Activated T-cell treated with anti-CD3 and anti-CD28 coated beads, Interleukin-2, amount 50 U/mL, for 72 hours (primary cell): ENCODE measurements around the gene DUSP9. TPM values are rescaled to one million over a fixed set of nuclear protein-coding genes. Genes with fewer than 3 reads are reported as not detected.
"Not testable (repeated sequence)": the region's sequence is repeated elsewhere in the genome, so short reads cannot be mapped to it uniquely, and the experiment has no call there.

Experiments
- ATAC-seq, 2 donors: fragments of 150-1000 bp; cut with Tn5 transposase; replicated peaks in 1 of 2; 2 replicates each; pipeline ENCODE4 v1.10.0; 2021; ENCODE audit warnings: moderate library complexity in 2 of 2, mild to moderate bottlenecking in 1 of 2
- DNase-seq, 2 donors: peaks; one replicate each; pipeline ENCODE4 v3.0.0; 2021 to 2022; ENCODE audit warnings: mixed read lengths in 1 of 2
- H3K27ac Mint-ChIP-seq: one replicate; pipeline ENCODE4 v1.8.0; 2022; ENCODE audit warnings: mild to moderate bottlenecking, moderate library complexity, mixed read lengths
- H3K27me3 Mint-ChIP-seq: one replicate; pipeline ENCODE4 v1.8.0; 2022; ENCODE audit warnings: low read depth, mixed read lengths
- H3K36me3 Mint-ChIP-seq, 2 donors: one replicate each; pipeline ENCODE4 v1.8.0; 2022; ENCODE audit warnings: mixed read lengths in 2 of 2, mild to moderate bottlenecking in 1 of 2; ENCODE audit not compliant: insufficient read depth in 2 of 2
- H3K4me1 Mint-ChIP-seq: one replicate; pipeline ENCODE4 v1.8.0; 2022; ENCODE audit warnings: low read depth, mixed read lengths
- H3K4me3 Mint-ChIP-seq, 2 donors: one replicate each; pipeline ENCODE4 v1.8.0; 2022; ENCODE audit warnings: mild to moderate bottlenecking in 2 of 2, mixed read lengths in 2 of 2, moderate library complexity in 2 of 2
- H3K9me3 Mint-ChIP-seq, 2 donors: one replicate each; pipeline ENCODE4 v1.8.0; 2022; ENCODE audit warnings: mixed read lengths in 2 of 2
- total RNA-seq, 2 donors: library from RNA; stranded (reverse); gene quantifications; one replicate each; pipeline ENCODE4 v1.2.3, GENCODE V29; 2022

DUSP9 gene
- total RNA-seq, 2 donors from 2014 or later = not detected

GRCh38 chrX:153686711-153687110 is 39.7 kb downstream of the DUSP9 start:
- H3K27ac Mint-ChIP-seq = no peak overlapping the region
- peaks cover 19% of the 10 kb centered on the region for H3K27me3 Mint-ChIP-seq
- DNase-seq (no peak), ATAC-seq (no peak)
- H3K4me1 Mint-ChIP-seq = no peaks in the 10 kb centered on the region
- H3K36me3 Mint-ChIP-seq = no peaks in the 10 kb centered on the region
- H3K9me3 Mint-ChIP-seq = no peaks in the 10 kb centered on the region
- peak overlapping the region in 1 of 2 donors; percentile 27 for H3K4me3 Mint-ChIP-seq

- no peak within 1 kb of the TSS for H3K27ac Mint-ChIP-seq
- peak; percentile 33 to 39 for DNase-seq
- H3K36me3 Mint-ChIP-seq = no peaks in the 10 kb centered on the region
- peak within 1 kb of the TSS; percentile 80 to 84 for H3K4me3 Mint-ChIP-seq
- ATAC-seq = peak; percentile 49 to 50
- peaks cover 19% of the 10 kb centered on the region for H3K27me3 Mint-ChIP-seq
- no peaks in the 10 kb centered on the region for H3K9me3 Mint-ChIP-seq
- H3K4me1 Mint-ChIP-seq = no peaks in the 10 kb centered on the region
These were observed 40.4 kb downstream of the DUSP9 start, which contains the start of gene SLC6A8 for GRCh38 chrX:153687121-153688039. TSS of gene SLC6A8 (plus strand) at chrX:153687926. CDS start at chrX:153688575, 649 bp downstream.

- Mint-ChIP-seq H3K36me3 (no peaks in the 10 kb centered on the region), H3K4me1 (no peaks in the 10 kb centered on the region), H3K27me3 (peaks cover 19% of the 10 kb centered on the region), H3K9me3 (no peaks in the 10 kb centered on the region), H3K4me3 (no peak overlapping the region), H3K27ac (no peak overlapping the region)
- ATAC-seq = peak; percentile 27 to 34
- DNase-seq = no peak
These were observed 41.1 kb downstream of the DUSP9 start for GRCh38 chrX:153688071-153688470.

GRCh38 chrX:153688506-153688905 is 41.5 kb downstream of the DUSP9 start:
- H3K27ac Mint-ChIP-seq = no peak overlapping the region
- ATAC-seq = peak in 1 of 2 donors; percentile 6
- H3K4me1 Mint-ChIP-seq = no peaks in the 10 kb centered on the region
- no peaks in the 10 kb centered on the region for H3K9me3 Mint-ChIP-seq
- no peak for DNase-seq
- H3K36me3 Mint-ChIP-seq = no peaks in the 10 kb centered on the region
- no peak overlapping the region for H3K4me3 Mint-ChIP-seq
- H3K27me3 Mint-ChIP-seq = peaks cover 19% of the 10 kb centered on the region

GRCh38 chrX:153688911-153689590 is 42.0 kb downstream of the DUSP9 start:
- ATAC-seq (no peak), DNase-seq (no peak)
- no peaks in the 10 kb centered on the region for H3K36me3 Mint-ChIP-seq
- no peaks in the 10 kb centered on the region for H3K4me1 Mint-ChIP-seq
- H3K27me3 Mint-ChIP-seq = peaks cover 19% of the 10 kb centered on the region
- H3K4me3 Mint-ChIP-seq = no peak overlapping the region
- H3K9me3 Mint-ChIP-seq = no peaks in the 10 kb centered on the region
- H3K27ac Mint-ChIP-seq = no peak overlapping the region

- no peak for ATAC-seq
- Mint-ChIP-seq H3K27me3 (peaks cover 19% of the 10 kb centered on the region), H3K36me3 (no peaks in the 10 kb centered on the region), H3K4me1 (no peaks in the 10 kb centered on the region), H3K4me3 (peak overlapping the region in 1 of 2 donors; percentile 12), H3K27ac (no peak overlapping the region), H3K9me3 (no peaks in the 10 kb centered on the region)
- no peak for DNase-seq
These were observed 42.9 kb downstream of the DUSP9 start for GRCh38 chrX:153689654-153690465.

GRCh38 chrX:153690466-153690865 is 43.5 kb downstream of the DUSP9 start:
- Mint-ChIP-seq H3K27ac (no peak overlapping the region), H3K36me3 (no peaks in the 10 kb centered on the region), H3K4me1 (no peaks in the 10 kb centered on the region)

GRCh38 chrX:153691032-153691827 is 44.2 kb downstream of the DUSP9 start:
- H3K27me3 Mint-ChIP-seq = peaks cover 16% of the 10 kb centered on the region
- not testable (repeated sequence) for H3K4me1 Mint-ChIP-seq, H3K27ac Mint-ChIP-seq, H3K9me3 Mint-ChIP-seq, H3K36me3 Mint-ChIP-seq, H3K4me3 Mint-ChIP-seq, DNase-seq, ATAC-seq

More at GRCh38 chrX:153690466-153690865, 43.5 kb downstream of the DUSP9 start:
- Mint-ChIP-seq H3K4me3 (peak overlapping the region in 1 of 2 donors; percentile 12), H3K27me3 (peaks cover 19% of the 10 kb centered on the region), H3K9me3 (no peaks in the 10 kb centered on the region)
- ATAC-seq (no peak), DNase-seq (no peak)

GRCh38 chrX:153692003-153692402 is 45.0 kb downstream of the DUSP9 start:
- no peak for DNase-seq
- Mint-ChIP-seq H3K27me3 (peaks cover 12% of the 10 kb centered on the region), H3K4me1 (no peaks in the 10 kb centered on the region), H3K4me3 (no peak overlapping the region), H3K27ac (no peak overlapping the region), H3K9me3 (no peaks in the 10 kb centered on the region), H3K36me3 (peaks cover 0 to 2% of the 10 kb centered on the region in 2 donors)
- ATAC-seq = no peak

GRCh38 chrX:153692611-153693156 is 45.7 kb downstream of the DUSP9 start:
- no peak for ATAC-seq
- H3K36me3 Mint-ChIP-seq = peaks cover 0 to 2% of the 10 kb centered on the region in 2 donors
- no peaks in the 10 kb centered on the region for H3K9me3 Mint-ChIP-seq
- DNase-seq = no peak
- H3K27me3 Mint-ChIP-seq = peaks cover 18% of the 10 kb centered on the region
- H3K4me1 Mint-ChIP-seq = no peaks in the 10 kb centered on the region
- H3K27ac Mint-ChIP-seq = no peak overlapping the region
- no peak overlapping the region for H3K4me3 Mint-ChIP-seq

GRCh38 chrX:153693216-153694086 is 46.4 kb downstream of the DUSP9 start:
- no peaks in the 10 kb centered on the region for H3K4me1 Mint-ChIP-seq
- H3K4me3 Mint-ChIP-seq = no peak overlapping the region
- peaks cover 0 to 2% of the 10 kb centered on the region in 2 donors for H3K36me3 Mint-ChIP-seq
- no peak for DNase-seq
- H3K9me3 Mint-ChIP-seq = no peaks in the 10 kb centered on the region
- no peak for ATAC-seq
- peaks cover 18% of the 10 kb centered on the region for H3K27me3 Mint-ChIP-seq
- no peak overlapping the region for H3K27ac Mint-ChIP-seq
